ENCODE data around the gene LZTS2. TPM values are rescaled to one million over a fixed set of nuclear protein-coding genes. Genes with fewer than 3 reads are reported as not detected.

The LZTS2 gene
- total RNA-seq, 1 donor from 2014 or later = 39.1 TPM

DNA sequence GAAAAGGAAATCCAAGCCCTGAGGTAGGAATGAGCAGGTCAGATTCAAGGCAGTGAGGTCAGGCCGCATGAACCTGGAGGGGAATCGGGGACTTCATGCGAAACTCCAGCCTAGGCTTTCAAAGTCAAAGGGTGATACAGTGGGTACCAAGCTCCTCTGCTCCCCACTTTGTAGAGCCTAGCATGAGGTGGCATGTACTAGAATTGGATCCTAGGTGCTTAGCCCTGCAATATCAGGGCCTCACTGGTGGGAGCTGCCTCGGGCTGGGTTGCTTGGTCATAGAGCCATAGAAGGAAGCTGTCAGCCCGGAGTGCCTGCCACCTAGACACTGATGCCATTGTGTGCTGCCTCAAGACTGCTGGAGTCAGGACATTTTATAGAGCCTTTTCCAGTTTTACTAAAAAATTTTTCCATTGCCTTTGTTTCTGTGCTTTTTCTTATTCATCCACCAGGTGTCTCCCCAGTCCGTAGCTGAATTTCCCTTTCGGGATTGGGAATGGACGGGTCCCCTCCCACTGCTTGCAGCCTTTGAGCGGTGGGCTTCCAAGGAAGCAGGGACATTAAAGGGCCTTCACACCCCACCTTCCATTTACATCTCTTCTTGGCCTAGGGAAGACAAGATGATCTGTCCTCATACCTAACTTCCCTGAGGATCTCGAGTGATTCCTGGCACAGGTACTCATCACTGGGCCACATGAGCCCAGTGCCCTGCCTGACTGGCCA is 5.5 kb upstream of the LZTS2 start:
- intact Hi-C loops (cut with DNase I) = no loop called here

DNA sequence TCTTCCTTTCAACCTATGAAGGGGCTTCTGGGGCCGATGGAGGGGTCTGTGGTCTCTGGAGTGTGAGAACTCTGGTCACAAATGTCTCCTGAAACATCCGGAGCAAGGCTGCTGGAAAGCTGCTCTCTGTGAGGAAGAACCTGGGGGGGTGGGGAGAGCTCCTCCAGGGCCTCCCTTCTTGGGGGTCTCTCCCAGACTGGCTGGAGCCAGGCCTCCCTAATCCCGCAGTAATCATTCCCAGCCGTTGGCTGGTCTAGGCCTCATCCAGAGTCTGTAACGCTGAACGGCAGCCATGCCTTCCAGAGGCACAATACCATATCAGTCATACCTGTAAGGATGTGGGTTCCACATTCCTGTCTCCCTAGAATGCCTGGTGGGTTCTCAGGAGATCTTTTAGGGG is 4.4 kb upstream of the LZTS2 start:
- ATAC-seq (ENCODE audit: poor library complexity) (no peak), DNase-seq (no peak)
- intact Hi-C loops (cut with DNase I) = no loop called here

More for the DNA sequence above, 5.5 kb upstream of the LZTS2 start:
- ATAC-seq (ENCODE audit: poor library complexity) = no peak
- no peak for DNase-seq

- intact Hi-C loops (cut with DNase I) = no loop called here
- ATAC-seq (ENCODE audit: poor library complexity) = peak; percentile 0
- DNase-seq = no peak
Measured at GRCh38 chr10:100996678-100997359, 2.8 kb upstream of the LZTS2 start.

GRCh38 chr10:100997360-100998182 is 2.0 kb upstream of the LZTS2 start:
- intact Hi-C loops (cut with DNase I) = loop anchor here (2.0 kb wide), 1 partner anchor 15 kb away; no protein-coding TSS in a partner anchor
- ATAC-seq (ENCODE audit: poor library complexity) (peak; percentile 55), DNase-seq (peak; percentile 87)

DNA sequence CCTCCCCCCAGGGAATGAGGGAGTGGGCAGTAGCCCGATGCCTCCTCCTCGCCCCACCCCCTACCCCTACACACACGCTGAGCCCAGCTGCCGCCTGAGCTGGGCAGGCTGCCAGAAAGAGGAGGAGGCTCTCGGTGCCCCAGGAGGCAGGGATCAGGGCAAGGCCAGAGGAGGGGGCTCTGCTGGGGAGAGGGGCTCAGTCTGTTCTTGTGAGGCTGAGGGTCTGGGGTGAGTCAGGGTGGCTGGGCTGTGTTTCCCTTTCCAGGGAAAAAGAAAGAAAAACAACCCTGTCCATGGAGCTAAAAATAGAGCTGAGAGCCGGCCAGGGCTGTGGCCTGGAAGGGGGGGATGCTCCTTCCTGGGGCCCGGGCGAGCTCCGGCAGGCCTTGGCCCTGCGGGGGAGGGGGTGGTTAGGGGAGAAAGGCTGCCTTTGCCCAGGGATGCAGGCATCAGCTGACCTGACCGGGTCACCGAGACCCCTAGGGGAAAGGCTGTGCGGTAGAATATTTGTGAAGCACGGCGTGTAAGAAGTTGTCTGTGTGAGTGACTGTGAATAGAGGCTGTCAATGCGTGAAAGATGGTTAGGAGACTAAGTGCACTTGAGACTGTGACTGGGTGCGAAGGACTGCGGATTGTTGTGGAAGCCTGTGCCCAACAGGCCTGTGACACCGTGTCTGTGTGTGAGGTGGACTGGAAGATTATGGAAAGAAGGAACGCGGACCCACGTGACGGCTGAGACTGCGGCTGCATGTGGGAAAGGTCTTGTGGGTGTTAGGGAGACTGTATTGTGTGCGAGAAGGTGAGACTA is 1.2 kb upstream of the LZTS2 start:
- ATAC-seq (ENCODE audit: poor library complexity) = peak; percentile 67
- peak; percentile 89 for DNase-seq
- intact Hi-C loops (cut with DNase I) = loop anchor here (2.0 kb wide), 1 partner anchor 14 kb away; no protein-coding TSS in a partner anchor

GRCh38 chr10:100998991-100999741 is 442 bp upstream of the LZTS2 start:
- DNase-seq (peak; percentile 91), ATAC-seq (ENCODE audit: poor library complexity) (peak; percentile 81)
- intact Hi-C loops (cut with DNase I) = loop anchor here (2.0 kb wide), 1 partner anchor 14 kb away; no protein-coding TSS in a partner anchor

DNA sequence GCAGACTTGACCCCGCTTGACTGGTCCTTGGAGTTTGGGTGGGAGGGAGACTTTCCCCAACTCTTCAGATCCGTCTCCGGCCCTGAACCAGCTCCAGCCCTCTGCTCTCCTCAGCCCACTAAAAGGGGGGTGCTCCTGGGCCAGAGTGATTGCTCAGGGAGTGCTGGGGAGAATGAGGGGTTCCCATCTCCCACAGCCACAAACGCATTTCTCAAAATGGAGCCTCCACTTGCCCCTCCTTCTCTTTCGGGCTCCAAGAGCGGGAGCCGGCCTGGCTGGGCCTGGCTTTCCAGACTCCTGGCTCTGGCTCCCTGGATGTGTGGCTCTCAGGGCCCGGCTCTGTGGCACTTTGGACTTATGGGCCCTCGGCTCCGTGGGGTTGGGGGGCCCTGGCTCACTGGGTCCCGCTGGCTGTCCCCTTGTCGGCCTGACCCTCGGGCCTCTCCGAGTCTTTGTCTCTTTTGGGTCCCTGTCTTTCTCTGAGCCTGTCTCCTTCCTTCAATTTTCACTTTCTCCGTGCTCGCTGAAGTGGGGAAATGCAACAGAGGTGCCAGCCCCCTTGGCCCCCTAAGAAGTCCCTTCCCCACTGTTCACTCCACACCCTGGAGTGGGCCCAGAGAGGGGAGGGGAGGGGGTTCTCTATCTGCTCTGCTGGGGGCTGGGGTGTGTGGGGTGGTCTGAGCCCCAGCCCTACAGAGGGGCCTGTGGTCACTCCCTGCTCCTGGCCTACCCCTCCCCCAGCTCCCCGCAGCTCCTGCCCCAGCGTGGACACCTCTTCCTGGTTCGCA is 713 bp downstream of the LZTS2 start:
- DNase-seq = peak; percentile 53
- ATAC-seq (ENCODE audit: poor library complexity) = no peak
- intact Hi-C loops (cut with DNase I) = no loop called here

DNA sequence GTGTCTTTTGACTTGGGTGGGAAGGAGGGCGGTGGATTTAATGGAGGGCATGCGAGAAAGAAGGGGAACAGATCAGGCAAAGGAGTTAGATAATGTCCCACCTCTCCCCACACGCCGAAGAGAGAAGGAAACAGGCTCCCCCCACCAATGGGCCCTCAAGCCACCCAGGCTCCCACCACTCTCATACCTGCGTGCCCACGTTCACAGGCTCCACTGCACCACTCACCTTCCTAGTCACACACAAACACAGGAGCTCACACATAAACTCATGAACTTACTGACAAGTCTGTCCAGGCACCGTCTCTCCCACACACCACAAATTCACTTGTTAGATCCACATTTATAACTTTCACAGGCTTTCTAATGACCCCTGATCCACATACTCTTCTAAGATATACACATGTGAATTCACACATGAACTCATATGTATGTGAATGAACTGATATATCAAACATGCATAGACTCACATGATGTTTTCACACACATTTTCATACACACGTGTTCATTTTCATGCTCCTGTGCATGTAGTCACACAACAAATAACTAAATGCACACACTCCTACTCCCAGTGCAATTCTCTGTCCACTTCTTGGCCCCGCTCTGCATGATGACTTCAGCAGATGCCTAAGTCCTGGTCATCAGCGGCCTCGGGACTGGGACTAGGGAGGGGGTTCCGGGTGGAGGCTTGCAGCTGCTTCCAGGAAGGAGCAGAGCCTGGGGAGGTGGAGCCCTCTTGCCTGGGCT is 1.5 kb downstream of the LZTS2 start:
- DNase-seq = peak; percentile 93
- peak; percentile 12 for ATAC-seq (ENCODE audit: poor library complexity)
- intact Hi-C loops (cut with DNase I) = no loop called here

- intact Hi-C loops (cut with DNase I) = no loop called here
- no peak for DNase-seq
- no peak for ATAC-seq (ENCODE audit: poor library complexity)
Measured at GRCh38 chr10:101001659-101002035, 2.0 kb downstream of the LZTS2 start.

DNA sequence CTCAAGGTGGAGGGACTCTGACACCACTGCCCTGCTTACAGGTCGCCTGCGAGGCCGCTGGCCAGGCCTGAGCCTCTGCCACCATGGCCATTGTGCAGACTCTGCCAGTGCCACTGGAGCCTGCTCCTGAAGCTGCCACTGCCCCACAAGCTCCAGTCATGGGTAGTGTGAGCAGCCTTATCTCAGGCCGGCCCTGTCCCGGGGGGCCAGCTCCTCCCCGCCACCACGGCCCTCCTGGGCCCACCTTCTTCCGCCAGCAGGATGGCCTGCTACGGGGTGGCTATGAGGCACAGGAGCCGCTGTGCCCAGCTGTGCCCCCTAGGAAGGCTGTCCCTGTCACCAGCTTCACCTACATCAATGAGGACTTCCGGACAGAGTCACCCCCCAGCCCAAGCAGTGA is 2.8 kb downstream of the LZTS2 start:
- ATAC-seq (ENCODE audit: poor library complexity) = no peak
- no peak for DNase-seq
- intact Hi-C loops (cut with DNase I) = no loop called here

GRCh38 chr10:101003639-101004206 is 4.1 kb downstream of the LZTS2 start:
- intact Hi-C loops (cut with DNase I) = no loop called here
- ATAC-seq (ENCODE audit: poor library complexity) (no peak), DNase-seq (no peak)

- no peak for ATAC-seq (ENCODE audit: poor library complexity)
- intact Hi-C loops (cut with DNase I) = no loop called here
- DNase-seq = no peak
Measured at GRCh38 chr10:101005361-101005760, 5.8 kb downstream of the LZTS2 start.

DNA sequence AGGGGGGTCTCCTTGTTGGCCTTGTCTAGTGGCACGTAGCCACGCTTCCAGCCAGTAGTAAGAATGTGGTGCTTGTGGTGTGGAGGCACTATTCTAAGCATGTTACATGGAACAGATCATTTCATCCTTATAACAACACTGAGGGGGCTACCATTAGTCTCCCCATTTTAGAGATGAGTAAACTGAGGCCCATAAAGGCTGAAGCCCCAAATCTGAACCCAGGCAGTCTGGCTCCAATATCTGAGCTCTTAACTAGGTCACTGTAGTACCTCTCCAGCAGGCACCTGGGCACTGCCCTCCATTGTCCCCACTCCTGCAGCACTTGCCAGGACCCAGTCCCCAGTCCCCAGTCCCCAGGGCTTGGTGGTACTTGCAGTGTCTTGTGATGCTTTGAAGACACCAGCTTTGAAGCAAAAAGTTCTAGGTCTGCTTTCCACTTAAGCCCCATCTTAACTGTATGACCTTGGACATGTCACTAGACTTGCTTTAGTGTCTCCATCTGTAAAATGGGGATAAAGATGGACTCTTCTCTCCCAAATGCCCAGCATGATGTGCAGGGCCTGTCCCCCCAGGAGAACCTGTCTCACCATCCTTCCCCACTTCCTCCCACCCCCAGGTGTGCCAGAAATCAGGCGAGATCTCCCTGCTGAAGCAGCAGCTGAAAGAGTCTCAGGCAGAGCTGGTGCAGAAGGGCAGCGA is 6.4 kb downstream of the LZTS2 start:
- ATAC-seq (ENCODE audit: poor library complexity) (no peak), DNase-seq (no peak)
- intact Hi-C loops (cut with DNase I) = no loop called here

GRCh38 chr10:101006593-101007098 is 7.0 kb downstream of the LZTS2 start:
- no peak for DNase-seq
- no peak for ATAC-seq (ENCODE audit: poor library complexity)
- intact Hi-C loops (cut with DNase I) = no loop called here

DNA sequence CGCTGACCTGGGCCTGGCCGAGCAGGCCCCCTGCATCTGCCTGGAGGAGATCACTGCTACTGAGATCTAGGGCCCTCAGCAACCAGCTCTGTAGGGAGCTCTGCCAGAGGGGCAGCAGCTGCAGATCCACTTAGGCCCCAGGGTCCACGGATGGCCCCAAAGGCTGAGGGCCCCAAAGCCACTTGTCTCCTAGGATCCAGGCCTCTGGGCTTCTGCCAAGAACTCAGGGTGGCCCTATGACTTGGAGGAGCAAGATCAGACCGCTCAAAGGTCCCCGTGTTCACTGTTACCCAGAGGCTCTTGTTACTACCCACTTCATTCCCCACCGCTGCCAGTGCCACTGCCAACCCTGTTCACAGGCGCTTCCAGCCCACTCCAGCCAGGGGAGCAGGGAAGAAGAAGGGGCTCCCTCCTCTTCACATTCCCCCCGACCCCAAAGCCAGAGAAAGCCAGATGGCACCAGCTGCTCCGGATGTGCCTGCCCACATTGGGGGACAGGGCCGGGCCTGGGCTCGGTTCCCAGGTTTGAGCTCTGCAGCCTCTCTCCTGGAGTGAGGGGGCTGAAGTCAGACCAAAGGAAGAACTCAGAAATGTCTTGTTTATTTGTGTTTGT is 7.6 kb downstream of the LZTS2 start:
- peak; percentile 14 for ATAC-seq (ENCODE audit: poor library complexity)
- intact Hi-C loops (cut with DNase I) = no loop called here
- no peak for DNase-seq
